Choroid plexus epithelial cell (primary cell): ENCODE measurements around the gene DIP2C.
A peak's percentile ranks its signal among the peaks of the same experiment; 100 is the strongest.
"Not testable (repeated sequence)": the region's sequence is repeated elsewhere in the genome, so short reads cannot be mapped to it uniquely, and the experiment has no call there.

Experiments
- DNase-seq: peaks from one replicate; pipeline ENCODE4 v3.0.0-alpha.2; 2010; ENCODE audit warnings: low read depth
- H3K4me3 ChIP-seq: 2 replicates; pipeline ENCODE4 v1.5.1; 2011; ENCODE audit warnings: low read depth, mild to moderate bottlenecking, control low read depth, low read length, moderate library complexity
- CTCF ChIP-seq: conservative IDR thresholded peaks from 2 replicates; pipeline ENCODE4 v1.5.1; 2011; ENCODE audit warnings: low read depth, mild to moderate bottlenecking, control low read depth, inconsistent platforms, low read length, moderate library complexity

Gene DIP2C

GRCh38 chr10:716821-717220 lies 27.4 kb upstream of the DIP2C start:
- DNase-seq = no peak
- H3K4me3 ChIP-seq = no peak overlapping the region
- TF ChIP-seq CTCF = no peak

- H3K4me3 ChIP-seq = no peak overlapping the region
- DNase-seq = no peak
- no peak for TF ChIP-seq CTCF
Observed at GRCh38 chr10:714214-714613, 24.7 kb upstream of the DIP2C start.

- peak; percentile 10 for DNase-seq
- no peak overlapping the region for H3K4me3 ChIP-seq
- no peak for TF ChIP-seq CTCF
Observed at GRCh38 chr10:712575-712974, 23.1 kb upstream of the DIP2C start.

GRCh38 chr10:712089-712488 lies 22.6 kb upstream of the DIP2C start:
- no peak for DNase-seq
- TF ChIP-seq CTCF = no peak
- no peak overlapping the region for H3K4me3 ChIP-seq

GRCh38 chr10:707861-708260 lies 18.4 kb upstream of the DIP2C start:
- H3K4me3 ChIP-seq = no peak overlapping the region
- TF ChIP-seq CTCF = no peak
- no peak for DNase-seq

GRCh38 chr10:707456-707855 lies 18.0 kb upstream of the DIP2C start:
- no peak for DNase-seq
- TF ChIP-seq CTCF = no peak

GRCh38 chr10:703118-703517 lies 13.7 kb upstream of the DIP2C start:
- DNase-seq = no peak
- TF ChIP-seq CTCF = no peak
- no peak overlapping the region for H3K4me3 ChIP-seq

More at GRCh38 chr10:707456-707855, 18.0 kb upstream of the DIP2C start:
- H3K4me3 ChIP-seq = no peak overlapping the region

GRCh38 chr10:700183-700582 lies 10.7 kb upstream of the DIP2C start:
- not testable (repeated sequence) for H3K4me3 ChIP-seq, DNase-seq
